ENCODE measurements around the gene STAC.
"Not testable (repeated sequence)": the region's sequence is repeated elsewhere in the genome, so short reads cannot be mapped to it uniquely, and the experiment has no call there.

The STAC gene

GRCh38 chr3:36416599-36416998 lies 36.3 kb downstream of the STAC start:
- no peak for DNase-seq

DNA sequence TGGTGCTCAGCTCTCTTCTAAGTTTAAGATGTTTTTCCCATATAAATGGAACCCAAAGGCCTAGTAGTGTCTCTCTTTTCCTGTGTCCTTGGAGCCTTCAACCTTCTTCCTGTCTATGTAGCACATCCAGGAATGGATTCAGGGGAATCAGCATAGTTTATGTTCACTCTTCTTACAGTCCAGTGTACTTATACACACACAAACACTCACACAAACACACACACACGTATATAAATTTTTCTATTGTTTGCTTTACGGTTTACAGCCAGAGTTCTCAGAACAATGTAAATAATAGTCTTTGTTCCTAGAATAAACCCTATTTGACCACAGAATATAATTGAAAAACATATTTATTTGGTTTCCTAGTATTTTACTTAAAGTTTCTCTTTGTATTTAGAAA lies 36.9 kb downstream of the STAC start:
- no peak for DNase-seq

- no peak for DNase-seq
Measured at GRCh38 chr3:36418296-36418695, 38.0 kb downstream of the STAC start.

GRCh38 chr3:36428445-36428844 lies 48.1 kb downstream of the STAC start:
- DNase-seq, result no peak

GRCh38 chr3:36429986-36430485 lies 49.7 kb downstream of the STAC start:
- no peak for DNase-seq

GRCh38 chr3:36433511-36433910 lies 53.2 kb downstream of the STAC start:
- no peak for DNase-seq

DNA sequence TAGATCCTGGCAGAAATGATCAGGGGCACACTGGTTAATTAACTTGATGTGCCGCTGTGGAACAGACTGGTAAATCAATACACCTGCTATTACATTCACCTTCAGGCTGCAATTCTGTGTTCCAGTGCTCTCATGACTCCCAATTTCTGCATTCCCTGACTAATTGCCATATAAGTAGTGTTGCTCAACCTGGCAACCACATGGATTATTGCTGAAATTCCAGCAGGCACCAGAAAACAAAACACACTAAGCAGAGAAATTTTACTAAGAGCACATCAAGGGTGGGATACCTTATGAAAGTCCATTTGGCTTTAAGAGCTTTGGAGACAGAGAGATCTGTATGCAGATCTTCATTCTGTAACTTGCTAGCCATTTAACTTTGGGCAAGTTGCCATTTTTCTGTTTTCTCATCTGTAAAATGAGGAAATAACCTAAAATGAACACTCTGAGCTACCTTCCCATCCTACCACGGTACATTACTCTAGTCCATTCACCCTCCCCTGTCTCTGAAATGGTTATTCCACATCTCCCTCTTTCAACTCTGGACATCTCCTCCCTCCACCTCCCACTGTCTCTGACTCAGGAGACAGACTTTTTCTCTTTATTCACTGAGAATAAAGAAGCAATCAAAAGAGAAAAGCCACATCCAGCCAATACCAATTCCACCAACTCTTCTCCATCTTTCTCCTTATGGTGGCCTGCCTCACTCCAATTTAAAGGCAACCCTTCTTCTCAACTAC lies 54.6 kb downstream of the STAC start:
- peak in 1 of 14 donors; percentile 11 for DNase-seq

DNA sequence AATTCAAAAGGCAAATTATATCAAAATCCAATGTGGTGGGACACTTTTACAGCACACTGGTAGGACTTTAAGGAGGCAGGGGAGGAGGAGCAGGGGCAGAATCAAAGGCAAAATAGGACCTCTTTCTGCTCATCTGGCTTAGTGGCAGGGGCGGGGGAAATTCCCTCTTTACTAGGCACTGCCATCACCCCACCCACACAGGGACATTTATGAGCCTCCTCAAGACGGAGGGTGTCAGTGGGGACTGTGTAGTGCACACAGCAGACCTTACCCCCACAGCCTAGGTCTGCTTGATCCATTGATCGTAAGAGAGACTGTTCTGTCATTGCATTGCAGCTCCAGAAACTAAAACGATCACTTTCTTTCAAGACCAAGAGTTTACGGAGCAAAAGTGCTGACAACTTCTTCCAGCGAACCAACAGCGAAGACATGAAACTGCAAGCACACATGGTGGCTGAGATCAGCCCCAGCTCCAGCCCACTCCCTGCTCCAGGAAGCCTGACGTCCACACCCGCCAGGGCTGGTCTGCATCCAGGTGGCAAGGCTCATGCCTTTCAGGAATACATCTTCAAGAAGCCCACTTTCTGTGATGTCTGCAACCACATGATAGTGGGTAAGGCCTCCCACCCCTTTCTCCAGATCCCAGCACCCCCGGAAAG lies 62.9 kb downstream of the STAC start:
- DNase-seq, result no peak

- DNase-seq, result no peak
Measured at GRCh38 chr3:36444909-36445308, 64.6 kb downstream of the STAC start.

DNA sequence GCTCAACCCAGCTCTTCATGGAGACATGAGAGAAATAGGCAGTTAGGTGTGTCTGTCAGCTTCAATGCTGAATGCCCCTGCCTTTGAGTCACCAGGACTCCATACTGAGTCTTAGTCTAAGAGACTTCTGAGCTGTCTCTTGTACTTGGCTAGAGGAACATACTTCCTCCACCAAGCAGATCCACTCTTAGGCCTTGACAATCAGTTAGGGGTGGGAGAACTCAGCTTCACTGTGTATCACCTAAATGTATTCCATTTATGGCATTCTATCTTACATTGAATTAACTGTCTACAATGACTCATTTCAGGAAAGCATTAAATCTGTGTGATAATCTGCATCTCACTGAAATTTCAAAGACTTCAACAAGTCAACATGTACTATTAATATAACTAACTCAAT lies 66.0 kb downstream of the STAC start:
- no peak for DNase-seq

GRCh38 chr3:36447061-36447460 lies 66.8 kb downstream of the STAC start:
- no peak for DNase-seq

- DNase-seq, result no peak
Measured at GRCh38 chr3:36451816-36452215, 71.5 kb downstream of the STAC start.

DNA sequence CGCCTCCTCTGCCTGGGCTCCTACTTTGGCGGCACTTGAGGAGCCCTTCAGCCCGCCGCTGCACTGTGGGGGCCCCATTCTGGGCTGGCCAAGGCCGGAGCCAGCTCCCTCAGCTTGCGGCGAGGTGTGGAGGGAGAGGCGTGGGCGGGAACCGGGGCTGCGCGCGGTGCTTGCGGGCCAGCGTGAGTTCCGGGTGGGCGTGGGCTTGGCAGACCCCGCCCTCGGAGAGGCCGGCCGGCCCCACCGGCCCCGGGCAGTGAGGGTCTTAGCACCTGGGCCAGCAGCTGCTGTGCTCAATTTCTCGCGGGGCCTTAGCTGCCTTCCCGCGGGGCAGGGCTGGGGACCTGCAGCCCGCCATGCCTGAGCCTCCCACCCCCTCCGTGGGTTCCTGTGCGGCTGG lies 72.9 kb downstream of the STAC start:
- not testable (repeated sequence) for DNase-seq

DNA sequence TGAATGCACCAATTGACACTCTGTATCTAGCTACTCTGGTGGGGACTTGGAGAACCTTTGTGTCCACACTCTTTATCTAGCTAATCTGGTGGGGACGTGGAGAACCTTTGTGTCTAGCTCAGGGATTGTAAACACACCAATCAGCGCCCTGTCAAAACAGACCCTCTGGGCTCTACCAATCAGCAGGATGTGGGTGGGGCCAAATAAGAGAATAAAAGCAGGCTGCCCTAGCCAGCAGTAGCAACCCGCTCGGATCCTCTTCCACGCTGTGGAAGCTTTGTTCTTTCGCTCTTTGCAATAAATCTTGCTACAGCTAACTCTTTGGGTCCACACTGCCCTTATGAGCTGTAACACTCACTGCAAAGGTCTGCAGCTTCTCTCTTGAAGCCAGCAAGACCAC lies 73.6 kb downstream of the STAC start:
- not testable (repeated sequence) for DNase-seq

DNA sequence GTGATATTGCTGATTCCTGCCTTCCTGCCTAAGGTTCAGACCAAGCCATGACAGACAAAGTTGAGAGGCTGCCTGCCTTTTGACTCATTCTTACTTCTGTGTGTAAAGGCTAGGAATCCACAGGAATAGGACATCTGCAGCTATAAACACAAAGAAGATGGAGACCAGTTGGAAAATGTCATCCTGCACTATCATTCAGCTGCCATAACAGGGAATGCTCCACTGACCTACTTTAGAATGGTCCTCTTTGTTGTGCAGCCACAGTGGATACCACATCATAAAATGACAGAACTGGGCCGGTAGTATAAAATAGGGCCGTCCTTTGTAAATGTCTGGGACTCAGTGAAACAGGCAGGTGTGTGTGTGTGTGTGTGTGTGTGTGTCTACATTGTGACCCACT lies 75.1 kb downstream of the STAC start:
- DNase-seq, result peak in 1 of 14 donors; percentile 15

GRCh38 chr3:36456784-36457183 lies 76.5 kb downstream of the STAC start:
- DNase-seq, result no peak

DNA sequence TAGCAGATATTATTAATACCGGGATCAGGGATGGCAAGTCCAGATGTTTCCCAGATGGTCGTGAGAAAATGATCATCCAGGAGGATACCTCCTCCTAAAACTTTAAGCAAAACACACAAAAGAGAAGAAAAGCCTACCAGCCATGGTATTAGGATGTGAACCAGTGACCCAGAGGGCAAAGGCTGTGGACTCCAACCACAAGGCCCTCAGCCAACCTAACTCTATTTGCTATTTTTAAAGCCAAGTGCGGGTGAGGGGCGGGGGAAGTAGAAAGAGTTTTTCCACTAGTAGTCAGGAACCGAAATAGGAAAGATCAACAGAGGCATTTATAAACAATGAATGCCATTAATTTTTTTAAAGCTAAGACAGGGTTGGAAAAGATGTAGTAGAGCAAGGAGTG lies 77.4 kb downstream of the STAC start:
- DNase-seq, result no peak

DNA sequence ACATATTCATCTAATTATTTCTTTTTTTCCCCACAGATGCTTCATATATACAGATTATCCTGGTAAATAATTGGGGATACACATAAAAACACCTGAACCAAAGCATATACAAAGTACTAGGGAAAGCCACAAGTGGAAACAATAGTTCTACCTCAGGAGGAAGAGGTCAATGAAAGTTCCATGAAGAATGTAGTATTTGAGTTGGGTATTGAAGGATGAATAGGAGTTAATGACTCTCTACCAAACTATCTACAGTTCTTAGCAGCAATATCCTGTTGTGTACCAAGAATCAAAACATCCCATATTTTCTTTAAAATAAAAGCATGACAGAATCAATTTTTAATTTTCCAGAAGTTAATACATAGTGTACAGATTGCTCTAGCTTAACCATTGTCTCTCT lies 78.9 kb downstream of the STAC start:
- DNase-seq, result no peak

DNA sequence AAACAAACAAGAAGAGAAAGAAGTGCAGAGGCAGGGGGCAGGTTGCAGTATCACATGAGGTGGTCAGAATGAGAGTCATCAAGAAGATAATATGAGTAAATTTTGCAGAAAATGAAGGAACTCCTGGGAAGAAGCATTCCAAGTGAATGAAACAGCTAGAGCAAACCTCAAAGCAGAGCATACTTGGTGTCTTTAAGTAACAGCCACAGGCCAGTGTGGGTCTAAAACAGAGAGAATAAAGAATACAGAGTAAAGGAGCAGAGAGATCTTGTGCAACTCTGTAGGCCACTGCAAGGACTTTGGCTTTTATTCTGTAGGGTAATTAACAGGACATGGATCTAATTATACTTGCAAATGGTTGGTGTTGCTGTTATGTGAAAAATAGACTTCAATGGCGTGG lies 81.3 kb downstream of the STAC start:
- DNase-seq, result no peak

- not testable (repeated sequence) for DNase-seq
Measured at GRCh38 chr3:36472045-36472444, 91.7 kb downstream of the STAC start.

GRCh38 chr3:36475558-36475957 lies 95.3 kb downstream of the STAC start:
- DNase-seq, result no peak

DNA sequence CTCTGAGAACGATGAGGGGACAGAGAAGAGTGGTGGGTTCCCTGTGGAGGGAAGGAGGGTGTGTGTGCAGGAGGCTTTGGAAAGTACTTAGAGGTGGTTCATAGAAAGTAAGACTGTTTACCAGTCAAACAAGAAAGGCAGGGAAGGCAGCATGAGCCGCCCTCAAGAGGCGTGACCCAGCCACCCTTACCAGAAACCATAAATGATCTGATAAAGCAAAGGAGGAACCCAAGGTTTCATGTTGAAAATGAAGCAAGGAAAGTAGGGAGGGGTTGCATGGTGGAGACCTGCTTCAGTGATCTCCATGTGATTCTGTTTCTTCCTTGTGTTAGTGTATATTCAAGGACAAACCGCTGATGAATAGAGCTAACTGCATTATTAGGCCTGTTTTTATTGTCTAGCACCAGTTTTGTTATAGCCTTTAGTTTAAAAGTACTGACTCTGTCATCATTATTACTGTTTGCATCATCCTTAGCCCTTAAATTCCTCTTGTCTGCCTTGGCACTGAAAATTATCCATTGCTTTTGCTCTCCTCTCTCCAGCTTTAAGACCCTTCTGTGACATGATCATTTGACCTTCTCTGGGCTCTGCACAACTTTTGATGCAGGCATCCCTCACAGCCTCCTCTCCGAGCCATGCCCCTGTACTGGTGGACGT lies 96.1 kb downstream of the STAC start:
- DNase-seq, result no peak

DNA sequence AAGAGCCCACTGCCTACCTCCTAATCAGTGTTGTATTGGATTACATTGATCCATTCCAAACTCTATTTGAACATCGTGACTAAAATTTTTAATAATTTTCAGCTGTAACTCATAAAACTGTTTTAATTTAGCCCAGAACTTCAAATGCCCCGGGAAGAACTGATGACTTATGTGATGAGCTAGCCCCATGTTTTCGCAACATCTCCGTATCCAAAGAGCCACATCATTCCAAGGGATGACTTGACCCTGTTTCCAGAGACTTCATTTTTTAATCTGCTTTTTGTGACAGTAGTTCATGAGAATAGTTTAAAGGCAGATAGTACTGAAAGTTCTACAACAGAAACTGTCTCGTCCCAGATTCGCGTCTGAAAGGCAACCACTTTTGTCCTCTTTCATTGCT lies 97.4 kb downstream of the STAC start:
- no peak for DNase-seq

Data from C1 segment of cervical spinal cord (tissue), 14 donors.